HUES6 (cell line): Measurements from ENCODE around the gene BARD1.

Experiments used
- H3K27ac ChIP-seq: 2 replicates; pipeline ENCODE4 v1.7.0; 2013; ENCODE audit warnings: low read depth, mild to moderate bottlenecking, low read length, inconsistent platforms
- H3K27me3 ChIP-seq: 2 replicates; pipeline ENCODE4 v1.6.1; 2013; ENCODE audit warnings: low read length; ENCODE audit not compliant: control insufficient read depth, insufficient read depth
- H3K36me3 ChIP-seq: 2 replicates; pipeline ENCODE4 v1.6.1; 2013; ENCODE audit warnings: low read length; ENCODE audit not compliant: control insufficient read depth, insufficient read depth
- H3K4me1 ChIP-seq: 2 replicates; pipeline ENCODE4 v1.6.1; 2013; ENCODE audit warnings: low read length; ENCODE audit not compliant: control insufficient read depth, insufficient read depth
- H3K4me3 ChIP-seq: 2 replicates; pipeline ENCODE4 v1.5.1; 2013; ENCODE audit warnings: low read depth, low read length
- H3K9ac ChIP-seq: one replicate; pipeline ENCODE4 v1.6.1; 2013; ENCODE audit warnings: mild to moderate bottlenecking, low read length
- H3K9me3 ChIP-seq: 2 replicates; pipeline ENCODE4 v1.6.1; 2013; ENCODE audit warnings: low read depth, low read length; ENCODE audit not compliant: control insufficient read depth, insufficient read depth

Gene BARD1

DNA sequence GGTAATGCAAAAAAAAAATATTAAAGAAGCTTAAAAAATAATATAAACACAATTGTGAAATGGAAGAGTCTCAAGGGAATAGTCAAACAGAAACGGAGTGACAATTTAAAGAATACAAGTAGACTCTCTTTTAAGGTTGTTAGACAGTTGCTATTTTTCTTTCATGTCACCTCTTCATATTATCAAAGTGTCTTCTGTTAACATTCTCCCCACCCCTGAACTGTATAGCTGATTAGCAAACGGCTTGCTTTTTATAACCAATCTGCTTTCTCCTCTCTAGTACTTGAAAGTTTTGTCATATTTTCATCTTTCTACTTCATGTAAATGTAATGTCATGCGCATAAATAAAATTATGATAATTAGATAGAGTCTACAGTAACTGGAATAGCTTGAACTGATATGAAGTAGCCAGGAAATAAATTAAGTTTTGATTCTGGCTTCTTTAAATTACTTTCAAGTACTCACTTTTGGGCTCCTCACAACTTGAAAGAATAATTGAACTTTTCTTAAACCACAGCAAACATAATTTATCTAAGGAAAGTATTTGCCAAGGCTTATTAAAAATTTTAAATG lies 37.0 kb downstream of the BARD1 start:
- peaks cover 58% of the 10 kb centered on the region for H3K36me3 ChIP-seq
- H3K4me3 ChIP-seq = no peak overlapping the region
- peaks cover 7% of the 10 kb centered on the region; the same call in 1 of the 2 replicates for H3K9me3 ChIP-seq
- H3K27ac ChIP-seq = no peak overlapping the region
- no peaks in the 10 kb centered on the region for H3K27me3 ChIP-seq
- H3K4me1 ChIP-seq = no peaks in the 10 kb centered on the region
- H3K9ac ChIP-seq = no peak overlapping the region

- H3K4me3 ChIP-seq = no peak overlapping the region
- no peaks in the 10 kb centered on the region for H3K4me1 ChIP-seq
- peaks cover 70% of the 10 kb centered on the region for H3K36me3 ChIP-seq
- no peak overlapping the region for H3K27ac ChIP-seq
- H3K9ac ChIP-seq = no peak overlapping the region
- H3K9me3 ChIP-seq = no peaks in the 10 kb centered on the region
- H3K27me3 ChIP-seq = no peaks in the 10 kb centered on the region
These were observed 44.3 kb downstream of the BARD1 start for GRCh38 chr2:214765180-214765579.

DNA sequence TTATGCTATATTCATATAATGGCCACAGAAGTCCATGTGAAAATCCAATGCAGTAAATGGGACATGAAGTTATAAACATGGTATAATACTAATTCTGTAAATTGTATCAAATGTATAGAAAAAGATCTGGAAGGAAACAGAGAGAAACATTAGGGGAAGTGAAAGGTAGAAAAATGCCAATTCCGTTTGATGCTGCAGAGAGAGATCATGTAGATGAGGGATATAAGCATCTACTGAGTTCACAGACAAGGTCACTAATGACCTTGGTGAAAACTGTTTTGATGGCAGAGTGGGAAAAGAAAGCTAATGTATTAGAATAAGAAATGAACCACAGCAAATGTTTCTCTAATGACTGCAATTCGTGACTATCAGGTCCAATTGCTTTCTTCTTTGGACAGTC lies 56.0 kb downstream of the BARD1 start:
- H3K9me3 ChIP-seq = no peaks in the 10 kb centered on the region
- H3K27me3 ChIP-seq = no peaks in the 10 kb centered on the region
- H3K9ac ChIP-seq = no peak overlapping the region
- peaks cover 82% of the 10 kb centered on the region for H3K36me3 ChIP-seq
- no peak overlapping the region for H3K4me3 ChIP-seq
- H3K4me1 ChIP-seq = no peaks in the 10 kb centered on the region
- no peak overlapping the region for H3K27ac ChIP-seq

- Histone ChIP-seq H3K27ac (no peak overlapping the region), H3K9ac (no peak overlapping the region), H3K36me3 (peaks cover 71% of the 10 kb centered on the region), H3K4me1 (no peaks in the 10 kb centered on the region), H3K9me3 (no peaks in the 10 kb centered on the region), H3K27me3 (no peaks in the 10 kb centered on the region), H3K4me3 (no peak overlapping the region)
These were observed 59.0 kb downstream of the BARD1 start for GRCh38 chr2:214750529-214750928.

GRCh38 chr2:214747992-214748391 lies 61.5 kb downstream of the BARD1 start:
- Histone ChIP-seq H3K4me3 (no peak overlapping the region), H3K9ac (no peak overlapping the region), H3K27ac (no peak overlapping the region), H3K27me3 (no peaks in the 10 kb centered on the region), H3K9me3 (no peaks in the 10 kb centered on the region), H3K4me1 (no peaks in the 10 kb centered on the region), H3K36me3 (peaks cover 68% of the 10 kb centered on the region)

- no peaks in the 10 kb centered on the region for H3K9me3 ChIP-seq
- no peaks in the 10 kb centered on the region for H3K27me3 ChIP-seq
- no peak overlapping the region for H3K9ac ChIP-seq
- H3K36me3 ChIP-seq = peaks cover 35% of the 10 kb centered on the region
- H3K4me3 ChIP-seq = no peak overlapping the region
- no peaks in the 10 kb centered on the region for H3K4me1 ChIP-seq
- H3K27ac ChIP-seq = no peak overlapping the region
These were observed 67.4 kb downstream of the BARD1 start for GRCh38 chr2:214742119-214742518.

DNA sequence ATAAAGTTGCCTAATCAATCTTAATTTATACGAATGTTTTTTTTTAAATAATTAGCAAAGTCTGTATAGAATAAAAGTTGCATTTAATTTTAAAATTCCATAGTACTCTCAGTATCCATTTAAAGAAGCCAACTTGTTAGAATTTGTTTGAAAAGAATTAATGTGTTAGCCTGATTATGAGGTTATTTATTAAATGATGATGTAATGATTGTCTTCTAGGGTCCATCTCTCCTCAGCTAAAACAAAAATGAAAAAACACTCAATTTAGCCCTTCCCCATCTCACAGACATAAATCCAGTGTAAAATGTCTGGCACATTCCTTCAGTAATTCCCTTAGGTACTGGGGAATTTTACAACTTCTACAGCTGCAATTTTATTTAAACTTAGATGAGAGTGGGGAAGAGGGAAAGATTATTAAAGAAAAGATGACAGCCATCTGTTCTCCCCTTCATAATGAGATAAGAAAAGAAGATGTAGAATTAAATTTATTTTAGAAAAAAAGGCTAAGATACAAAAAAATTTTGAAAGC lies 68.6 kb downstream of the BARD1 start:
- Histone ChIP-seq H3K27ac (no peak overlapping the region), H3K9me3 (no peaks in the 10 kb centered on the region), H3K4me1 (no peaks in the 10 kb centered on the region), H3K27me3 (no peaks in the 10 kb centered on the region), H3K36me3 (peaks cover 35% of the 10 kb centered on the region), H3K4me3 (no peak overlapping the region), H3K9ac (no peak overlapping the region)

DNA sequence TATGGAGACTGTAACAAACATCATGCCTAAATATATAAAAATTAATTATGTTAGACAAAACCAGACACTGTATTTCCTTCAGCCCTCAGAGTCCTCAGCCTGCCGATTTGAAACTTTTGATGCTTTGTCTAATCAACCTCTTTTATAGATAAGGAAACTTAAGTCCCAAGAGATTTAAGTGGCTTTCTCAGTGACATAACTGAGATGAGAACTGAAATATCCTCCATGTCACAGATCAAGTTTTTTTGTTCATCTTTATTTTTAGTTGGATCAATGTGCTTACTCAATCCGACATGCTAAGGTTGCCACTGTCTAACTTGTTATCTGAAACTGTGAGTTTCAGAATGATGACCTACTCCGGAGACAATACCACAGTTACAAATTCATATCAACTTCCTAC lies 72.3 kb downstream of the BARD1 start:
- H3K27ac ChIP-seq = no peak overlapping the region
- no peaks in the 10 kb centered on the region; the same call in 1 of the 2 replicates for H3K4me1 ChIP-seq
- H3K9ac ChIP-seq = no peak overlapping the region
- H3K27me3 ChIP-seq = no peaks in the 10 kb centered on the region
- peaks cover 9% of the 10 kb centered on the region for H3K36me3 ChIP-seq
- H3K9me3 ChIP-seq = no peaks in the 10 kb centered on the region
- H3K4me3 ChIP-seq = no peak overlapping the region

DNA sequence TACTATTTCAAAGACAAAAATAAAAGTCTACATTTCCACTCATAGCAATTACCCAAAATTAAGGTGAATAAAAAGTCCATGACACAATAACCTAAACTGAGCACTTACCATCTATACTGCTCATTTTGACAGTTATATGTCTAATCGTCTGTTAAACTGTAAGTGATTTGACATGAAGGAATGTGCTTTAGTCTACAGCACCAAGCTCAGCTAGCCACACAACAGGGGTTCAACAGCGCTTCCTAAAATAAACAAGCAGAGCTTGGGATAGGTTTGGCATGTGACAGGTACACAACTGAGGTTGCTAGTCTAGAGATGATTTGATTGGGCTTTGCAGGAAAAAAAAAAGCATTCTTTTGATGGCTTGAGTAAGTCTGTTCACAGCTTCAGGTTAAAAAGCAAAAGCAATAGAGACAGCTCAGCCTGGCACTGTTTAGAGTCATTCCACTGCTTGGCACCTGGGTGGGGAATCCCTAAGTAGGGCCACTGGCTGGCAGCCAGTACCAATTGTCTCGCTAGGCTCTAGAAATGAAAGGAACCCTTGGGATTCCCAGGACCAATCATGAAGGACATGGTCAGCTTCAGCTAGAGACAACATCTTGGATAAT lies 78.6 kb downstream of the BARD1 start:
- Histone ChIP-seq H3K4me3 (no peak overlapping the region), H3K27ac (no peak overlapping the region), H3K27me3 (no peaks in the 10 kb centered on the region), H3K4me1 (peaks cover 4% of the 10 kb centered on the region; the same call in 1 of the 2 replicates), H3K36me3 (peaks cover 44% of the 10 kb centered on the region), H3K9ac (no peak overlapping the region), H3K9me3 (no peaks in the 10 kb centered on the region)

GRCh38 chr2:214730248-214730647 lies 79.2 kb downstream of the BARD1 start:
- Histone ChIP-seq H3K4me1 (peaks cover 4% of the 10 kb centered on the region; the same call in 1 of the 2 replicates), H3K9ac (no peak overlapping the region), H3K36me3 (peaks cover 44% of the 10 kb centered on the region), H3K27me3 (no peaks in the 10 kb centered on the region), H3K4me3 (no peak overlapping the region), H3K27ac (no peak overlapping the region), H3K9me3 (no peaks in the 10 kb centered on the region)

DNA sequence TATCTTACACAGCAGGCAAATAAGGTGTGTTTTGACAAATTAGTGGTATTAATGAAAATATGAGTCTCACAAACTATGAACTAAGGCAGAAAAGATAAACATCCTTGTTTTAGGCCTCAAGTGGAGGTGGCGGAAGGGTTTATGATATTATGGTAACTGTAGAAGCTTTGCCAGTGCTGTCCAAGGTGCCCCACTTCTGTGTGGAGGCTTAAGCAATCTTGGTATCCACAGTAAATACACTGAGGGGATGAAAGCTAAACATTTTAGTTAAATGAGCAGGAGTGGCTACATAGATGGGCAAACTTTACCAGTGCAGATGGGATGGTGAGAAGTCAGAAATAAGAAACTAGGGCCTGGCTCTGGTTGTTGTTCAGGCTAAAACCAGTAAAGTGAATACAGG lies 84.7 kb downstream of the BARD1 start:
- Histone ChIP-seq H3K4me1 (0 out of 2 replicates have a peak, but pooled peaks cover 4% of the 10 kb centered on the region), H3K9me3 (no peaks in the 10 kb centered on the region), H3K36me3 (peaks cover 32% of the 10 kb centered on the region), H3K27me3 (no peaks in the 10 kb centered on the region), H3K9ac (no peak overlapping the region), H3K4me3 (no peak overlapping the region), H3K27ac (no peak overlapping the region)
